NB4 (cell line): ENCODE results near the gene ASIC1.

Experiments used
- CTCF ChIP-seq: IDR thresholded peaks from one replicate; pipeline ENCODE4 v1.5.1; 2012; ENCODE audit warnings: low read depth, low read length
- POLR2A ChIP-seq: IDR thresholded peaks from 2 replicates; pipeline ENCODE4 v1.6.1; 2011; ENCODE audit warnings: mild to moderate bottlenecking; ENCODE audit not compliant: insufficient read length; ENCODE audit errors: extremely low read depth

DNA sequence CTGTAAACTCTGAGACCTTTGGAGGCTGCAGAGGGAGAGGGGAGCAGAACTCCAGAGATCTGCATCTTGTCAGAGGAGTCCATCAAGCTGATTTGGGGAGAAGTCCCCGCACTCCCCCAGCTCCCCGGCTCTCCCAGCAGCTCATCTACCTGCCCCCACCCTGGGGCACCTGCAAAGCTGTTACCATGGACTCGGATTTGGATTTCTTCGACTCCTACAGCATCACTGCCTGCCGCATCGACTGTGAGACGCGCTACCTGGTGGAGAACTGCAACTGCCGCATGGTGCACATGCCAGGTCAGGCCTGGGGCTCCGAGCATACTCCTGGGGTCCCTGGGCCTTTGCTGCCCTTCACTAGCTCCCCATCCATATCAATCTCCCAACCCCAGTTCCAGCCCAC, 20.9 kb downstream of the ASIC1 start:
- TF ChIP-seq CTCF (no peak), POLR2A (no peak)
